Measurements from ENCODE around the gene ATOX1.

ATOX1 gene

DNA sequence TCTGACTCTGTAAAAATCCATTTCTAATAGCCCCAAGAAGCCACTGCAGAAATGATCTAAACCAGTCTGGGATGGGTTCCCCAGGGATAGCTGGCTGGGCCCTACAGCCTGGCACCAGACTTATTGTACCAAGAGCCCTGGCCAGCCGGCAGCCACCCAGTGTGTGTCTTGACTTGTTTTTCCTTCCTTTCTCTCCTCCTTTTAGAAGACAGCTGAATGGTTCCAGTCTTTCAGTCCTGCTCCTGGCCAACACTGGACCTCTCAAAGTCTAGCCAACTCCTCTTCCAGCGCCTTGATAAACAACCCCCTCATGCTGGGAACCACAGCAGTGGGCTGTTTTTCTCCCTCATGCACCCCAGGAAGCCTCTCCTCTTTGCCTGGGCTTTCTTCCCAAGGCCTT, 34.1 kb downstream of the ATOX1 start:
- H2BK5ac ChIP-seq (ENCODE audit: low read depth, low read length, poor library complexity) = no peak overlapping the region
- no peak overlapping the region for H3K4me3 ChIP-seq (ENCODE audit: low read depth, low read length)
- H4K91ac ChIP-seq (ENCODE audit: low read depth, low read length) = no peak overlapping the region
- no peak overlapping the region for H4K12ac ChIP-seq (ENCODE audit: low read depth, low read length)
- no peak overlapping the region for H3K18ac ChIP-seq (ENCODE audit: low read length)
- no peak overlapping the region for H3K4ac ChIP-seq (ENCODE audit: low read depth, low read length)
- WGBS (ENCODE audit: extremely low coverage, insufficient coverage, insufficient read length) = no CpG with 5 or more reads among the region's 2 CpGs
- H2BK12ac ChIP-seq (ENCODE audit: low read length) = peak overlapping the region; percentile 68
- peaks cover 0 to 2% of the 10 kb centered on the region in 2 experiments for H3K4me1 ChIP-seq (ENCODE audit: control insufficient read depth in 1 of 2, insufficient read depth in 2 of 2, low read length in 2 of 2)
- H2AFZ ChIP-seq (ENCODE audit: insufficient read depth, low read length, poor library complexity) = no peak overlapping the region
- H3K4me2 ChIP-seq (ENCODE audit: low read length) = no peak overlapping the region
- H2AK5ac ChIP-seq (ENCODE audit: low read length) = peak overlapping the region; percentile 74
- no peak overlapping the region for H3K27ac ChIP-seq (ENCODE audit: low read depth, low read length)
- no peak overlapping the region for H3K9ac ChIP-seq (ENCODE audit: low read length)
- no peaks in the 10 kb centered on the region for H3K79me2 ChIP-seq (ENCODE audit: control insufficient read depth, insufficient read depth, low read length, poor library complexity)
- H3K9me3 ChIP-seq (ENCODE audit: insufficient read depth, low read depth, low read length) = no peaks in the 10 kb centered on the region
- H3K36me3 ChIP-seq (ENCODE audit: control insufficient read depth in 1 of 2, insufficient read depth in 2 of 2, low read length in 2 of 2) = peaks cover 0 to 2% of the 10 kb centered on the region in 2 experiments
- no peak for DNase-seq
- H2BK120ac ChIP-seq (ENCODE audit: insufficient read depth, low read length, poor library complexity) = peak overlapping the region; percentile 19
- no peak overlapping the region for H3K23ac ChIP-seq (ENCODE audit: low read length)
- H3K27me3 ChIP-seq (ENCODE audit: insufficient read depth, low read length) = no peaks in the 10 kb centered on the region
- peaks cover 8% of the 10 kb centered on the region for H3K79me1 ChIP-seq (ENCODE audit: low read length)
- H3K14ac ChIP-seq (ENCODE audit: low read length) = no peak overlapping the region
- H4K8ac ChIP-seq (ENCODE audit: low read depth, low read length) = no peak overlapping the region

DNA sequence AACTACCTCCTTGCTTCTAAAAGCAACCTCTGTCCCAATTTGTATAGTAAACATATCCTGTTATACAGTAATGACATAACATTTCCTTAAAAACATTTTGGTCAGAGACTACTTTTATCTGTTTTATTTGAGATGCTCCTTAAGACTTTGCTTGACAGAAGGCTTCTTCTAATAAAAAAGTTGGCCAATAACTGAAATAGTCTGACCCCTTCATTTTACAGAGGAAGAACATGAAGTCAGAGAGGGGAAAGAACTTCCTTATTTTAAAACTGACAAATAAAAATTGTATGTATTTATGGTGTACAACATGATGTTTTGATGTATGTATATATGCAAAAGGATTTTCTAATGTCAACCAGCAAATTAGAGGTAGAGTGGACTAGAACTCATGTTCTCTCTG, 35.9 kb downstream of the ATOX1 start:
- H2AFZ ChIP-seq (ENCODE audit: insufficient read depth, low read length, poor library complexity) = no peak overlapping the region
- H3K4me3 ChIP-seq (ENCODE audit: low read depth, low read length) = no peak overlapping the region
- H3K9me3 ChIP-seq (ENCODE audit: insufficient read depth, low read depth, low read length) = no peaks in the 10 kb centered on the region
- no peak overlapping the region for H4K91ac ChIP-seq (ENCODE audit: low read depth, low read length)
- no peak overlapping the region for H3K27ac ChIP-seq (ENCODE audit: low read depth, low read length)
- H3K79me2 ChIP-seq (ENCODE audit: control insufficient read depth, insufficient read depth, low read length, poor library complexity) = no peaks in the 10 kb centered on the region
- H4K12ac ChIP-seq (ENCODE audit: low read depth, low read length) = no peak overlapping the region
- no peak overlapping the region for H4K8ac ChIP-seq (ENCODE audit: low read depth, low read length)
- H2AK5ac ChIP-seq (ENCODE audit: low read length) = no peak overlapping the region
- no peak overlapping the region for H3K4me2 ChIP-seq (ENCODE audit: low read length)
- no peak for DNase-seq
- peaks cover 6 to 16% of the 10 kb centered on the region in 2 experiments for H3K4me1 ChIP-seq (ENCODE audit: control insufficient read depth in 1 of 2, insufficient read depth in 2 of 2, low read length in 2 of 2)
- no peak overlapping the region for H3K4ac ChIP-seq (ENCODE audit: low read depth, low read length)
- H3K14ac ChIP-seq (ENCODE audit: low read length) = no peak overlapping the region
- no peak overlapping the region for H3K9ac ChIP-seq (ENCODE audit: low read length)
- no peaks in the 10 kb centered on the region for H3K36me3 ChIP-seq (ENCODE audit: control insufficient read depth in 1 of 2, insufficient read depth in 2 of 2, low read length in 2 of 2)
- H3K23ac ChIP-seq (ENCODE audit: low read length) = no peak overlapping the region
- no peak overlapping the region for H2BK5ac ChIP-seq (ENCODE audit: low read depth, low read length, poor library complexity)
- H3K79me1 ChIP-seq (ENCODE audit: low read length) = peaks cover 7% of the 10 kb centered on the region
- no peak overlapping the region for H2BK120ac ChIP-seq (ENCODE audit: insufficient read depth, low read length, poor library complexity)
- H3K18ac ChIP-seq (ENCODE audit: low read length) = no peak overlapping the region
- no peaks in the 10 kb centered on the region for H3K27me3 ChIP-seq (ENCODE audit: insufficient read depth, low read length)
- H2BK12ac ChIP-seq (ENCODE audit: low read length) = no peak overlapping the region

DNA sequence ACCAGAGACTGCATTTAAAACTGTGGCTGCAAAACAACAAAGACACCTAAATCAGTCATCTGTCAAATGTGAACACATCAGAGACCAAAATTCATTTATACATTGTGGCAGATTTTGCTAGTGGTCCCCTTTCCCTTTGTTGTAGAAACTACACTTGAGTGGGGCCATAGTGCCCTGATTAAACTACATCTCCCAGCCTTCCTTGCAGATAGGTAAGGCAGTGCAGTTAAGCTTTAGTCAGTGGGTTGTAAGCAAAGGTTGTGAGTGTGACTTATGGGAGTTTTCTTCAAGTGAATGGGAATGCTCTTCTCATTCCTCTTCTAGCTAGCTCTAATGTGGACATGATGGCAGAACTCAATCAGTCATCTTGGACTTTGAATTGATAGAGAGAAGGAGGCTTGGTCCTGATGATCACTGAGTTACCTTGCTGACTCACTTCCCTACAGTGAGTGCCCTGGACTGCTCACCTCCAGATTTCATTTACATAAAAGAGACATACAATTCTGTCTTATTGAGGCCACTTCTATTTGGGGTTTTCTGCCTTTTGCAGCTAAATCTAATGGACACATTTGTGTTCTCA, 36.5 kb downstream of the ATOX1 start:
- H3K23ac ChIP-seq (ENCODE audit: low read length) = no peak overlapping the region
- no peak overlapping the region for H4K8ac ChIP-seq (ENCODE audit: low read depth, low read length)
- DNase-seq = no peak
- H3K79me1 ChIP-seq (ENCODE audit: low read length) = peaks cover 7% of the 10 kb centered on the region
- H2AFZ ChIP-seq (ENCODE audit: insufficient read depth, low read length, poor library complexity) = no peak overlapping the region
- no peak overlapping the region for H2AK5ac ChIP-seq (ENCODE audit: low read length)
- no peak overlapping the region for H3K18ac ChIP-seq (ENCODE audit: low read length)
- no peak overlapping the region for H2BK120ac ChIP-seq (ENCODE audit: insufficient read depth, low read length, poor library complexity)
- H4K91ac ChIP-seq (ENCODE audit: low read depth, low read length) = no peak overlapping the region
- H3K36me3 ChIP-seq (ENCODE audit: control insufficient read depth in 1 of 2, insufficient read depth in 2 of 2, low read length in 2 of 2) = no peaks in the 10 kb centered on the region
- no peaks in the 10 kb centered on the region for H3K9me3 ChIP-seq (ENCODE audit: insufficient read depth, low read depth, low read length)
- H3K4ac ChIP-seq (ENCODE audit: low read depth, low read length) = no peak overlapping the region
- H3K27me3 ChIP-seq (ENCODE audit: insufficient read depth, low read length) = no peaks in the 10 kb centered on the region
- H3K4me3 ChIP-seq (ENCODE audit: low read depth, low read length) = no peak overlapping the region
- no peaks in the 10 kb centered on the region for H3K79me2 ChIP-seq (ENCODE audit: control insufficient read depth, insufficient read depth, low read length, poor library complexity)
- H3K4me1 ChIP-seq (ENCODE audit: control insufficient read depth in 1 of 2, insufficient read depth in 2 of 2, low read length in 2 of 2) = peaks cover 6 to 18% of the 10 kb centered on the region in 2 experiments
- H4K12ac ChIP-seq (ENCODE audit: low read depth, low read length) = no peak overlapping the region
- no peak overlapping the region for H3K14ac ChIP-seq (ENCODE audit: low read length)
- no peak overlapping the region for H3K27ac ChIP-seq (ENCODE audit: low read depth, low read length)
- H3K9ac ChIP-seq (ENCODE audit: low read length) = no peak overlapping the region
- no peak overlapping the region for H2BK5ac ChIP-seq (ENCODE audit: low read depth, low read length, poor library complexity)
- H3K4me2 ChIP-seq (ENCODE audit: low read length) = no peak overlapping the region
- H2BK12ac ChIP-seq (ENCODE audit: low read length) = no peak overlapping the region

DNA sequence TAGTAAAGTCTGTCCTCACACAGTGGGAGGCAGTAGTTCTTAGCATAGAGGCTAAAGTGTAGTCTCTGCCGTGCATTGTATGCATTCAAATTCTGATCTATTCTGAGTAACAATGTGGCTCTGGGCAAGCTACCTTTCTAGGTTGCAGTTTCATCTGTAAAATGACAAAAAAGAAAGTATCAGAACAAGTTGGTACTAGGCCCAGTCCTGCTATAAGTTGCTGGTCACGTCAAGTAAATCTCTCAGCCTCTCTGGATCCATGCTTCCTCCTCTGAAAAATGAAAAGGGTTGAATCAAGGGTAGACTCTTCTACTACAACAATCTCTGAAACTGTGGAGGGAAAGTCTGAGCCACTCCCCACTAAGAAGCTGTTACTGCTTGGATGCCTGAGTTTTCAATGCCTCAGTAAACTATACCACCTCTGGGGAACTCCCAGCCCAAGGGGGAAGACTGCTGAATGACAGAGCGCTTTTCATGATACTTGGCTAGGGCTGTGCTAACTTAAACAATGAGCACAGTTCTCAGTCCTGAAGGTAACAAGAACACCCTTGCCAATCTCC, 37.3 kb downstream of the ATOX1 start:
- WGBS (ENCODE audit: extremely low coverage, insufficient coverage, insufficient read length) = no CpG with 5 or more reads among the region's 3 CpGs

More for the DNA sequence above, 37.3 kb downstream of the ATOX1 start:
- Histone ChIP-seq H3K4me3 (ENCODE audit: low read depth, low read length) (no peak overlapping the region), H3K36me3 (ENCODE audit: control insufficient read depth in 1 of 2, insufficient read depth in 2 of 2, low read length in 2 of 2) (no peaks in the 10 kb centered on the region), H4K12ac (ENCODE audit: low read depth, low read length) (no peak overlapping the region), H3K23ac (ENCODE audit: low read length) (no peak overlapping the region), H3K4ac (ENCODE audit: low read depth, low read length) (no peak overlapping the region), H4K91ac (ENCODE audit: low read depth, low read length) (no peak overlapping the region), H3K4me1 (ENCODE audit: control insufficient read depth in 1 of 2, insufficient read depth in 2 of 2, low read length in 2 of 2) (peaks cover 6 to 16% of the 10 kb centered on the region in 2 experiments), H3K79me1 (ENCODE audit: low read length) (peaks cover 7% of the 10 kb centered on the region), H2AK5ac (ENCODE audit: low read length) (no peak overlapping the region), H3K79me2 (ENCODE audit: control insufficient read depth, insufficient read depth, low read length, poor library complexity) (no peaks in the 10 kb centered on the region), H3K9ac (ENCODE audit: low read length) (no peak overlapping the region), H3K14ac (ENCODE audit: low read length) (no peak overlapping the region), H3K4me2 (ENCODE audit: low read length) (no peak overlapping the region), H3K18ac (ENCODE audit: low read length) (no peak overlapping the region), H4K8ac (ENCODE audit: low read depth, low read length) (no peak overlapping the region), H2BK5ac (ENCODE audit: low read depth, low read length, poor library complexity) (no peak overlapping the region), H3K27ac (ENCODE audit: low read depth, low read length) (no peak overlapping the region), H2BK12ac (ENCODE audit: low read length) (no peak overlapping the region), H2BK120ac (ENCODE audit: insufficient read depth, low read length, poor library complexity) (no peak overlapping the region), H3K27me3 (ENCODE audit: insufficient read depth, low read length) (no peaks in the 10 kb centered on the region), H2AFZ (ENCODE audit: insufficient read depth, low read length, poor library complexity) (no peak overlapping the region), H3K9me3 (ENCODE audit: insufficient read depth, low read depth, low read length) (no peaks in the 10 kb centered on the region)
- DNase-seq = no peak

Measured in trophoblast cell (in vitro differentiated cells and primary cell).